Ovary (tissue), 9 donors: ENCODE measurements around the gene MYL4. TPM values are rescaled to one million over a fixed set of nuclear protein-coding genes. Genes with fewer than 3 reads are reported as not detected.
"Not testable (repeated sequence)": the region's sequence is repeated elsewhere in the genome, so short reads cannot be mapped to it uniquely, and the experiment has no call there.

ENCODE experiments used
- DNase-seq, 5 donors: peaks; one replicate each; pipeline ENCODE4 v3.0.0-alpha.2; 2019 to 2020
- H3K27ac ChIP-seq, 2 donors: fragments of 200-600 bp; one replicate each; pipeline versions ENCODE4 v1.5.1 to v1.8.0; 2019 to 2022
- H3K27me3 ChIP-seq: fragments of 200-600 bp; one replicate; pipeline ENCODE4 v1.8.0; 2022
- H3K36me3 ChIP-seq: fragments of 200-600 bp; sonication (generic); one replicate; pipeline ENCODE4 v1.5.1; 2019
- H3K4me1 ChIP-seq: one replicate; pipeline ENCODE4 v1.8.1; 2013; ENCODE audit warnings: mild to moderate bottlenecking, moderate library complexity; ENCODE audit not compliant: insufficient read depth
- H3K4me3 ChIP-seq: fragments of 200-600 bp; sonication (generic); one replicate; pipeline ENCODE4 v1.5.1; 2017
- H3K9me3 ChIP-seq, 2 donors: fragments of 200-600 bp in 1 of 2; sonication (generic) in 1 of 2; one replicate each; pipeline versions ENCODE4 v1.5.1 to v1.8.1; 2013 to 2019; ENCODE audit warnings: mild to moderate bottlenecking in 1 of 2, moderate library complexity in 1 of 2
- EP300 ChIP-seq: sonication (generic); formaldehyde crosslinking; IDR thresholded peaks from one replicate; pipeline ENCODE4 v1.6.1; 2017; ENCODE audit warnings: antibody characterized with exemption
- POLR2A ChIP-seq: fragments of 450-650 bp; IDR thresholded peaks from one replicate; pipeline ENCODE4 v1.6.1; 2017; ENCODE audit warnings: antibody characterized with exemption, mild to moderate bottlenecking, moderate library complexity
- WGBS, 3 donors: extraction: QIAGEN DNeasy Blood & Tissue Kit in 1 of 3; methylation state at CpG; one replicate each; pipeline versions ENCODE4 v1.1.5 to v1.1.7; 2013 to 2017; 5-methylcytosine and 5-hydroxymethylcytosine counted together
- intact Hi-C, 4 donors: fragments of 100-400 bp; cut with DNase I; formaldehyde crosslinking; loops; one replicate each; pipeline versions ENCODE4 v1.11.0 to v1.15.1; 2022 to 2023
- polyA plus RNA-seq, 2 donors: library from polyadenylated mRNA; stranded (reverse); fragments of 200-250 nt in 1 of 2; fragments of 350-450 nt in 1 of 2; fragmentation: Illumina TruSeq in 1 of 2; extraction: RNeasy Lipid Tissue Mini Kit (QIAGEN cat#74804) in 1 of 2; gene quantifications; one replicate each; pipeline ENCODE4 v1.2.3, GENCODE V29; 2013 to 2014
- total RNA-seq, 7 donors: library from RNA; depleted of rRNA in 2 of 7; stranded (reverse); fragments of >200 nt in 2 of 7; fragmentation: NEBNext Ultra II Directional in 3 of 7; extraction: Animal tissue kit (Norgen Biotek cat#: 25700) in 3 of 7; gene quantifications; one replicate each; pipeline versions ENCODE4 v1.1.0 to v1.2.4, GENCODE V29; 2016 to 2023
- TF ChIP-seq, protein P1 (sequence below), 3 donors: fragments of 450-650 bp in 2 of 3; fragments of 200-600 bp in 1 of 3; IDR thresholded peaks; one replicate each; pipeline versions ENCODE4 v1.5.1 to v1.8.0; 2016 to 2022; ENCODE audit warnings: antibody characterized with exemption in 3 of 3, mild to moderate bottlenecking in 1 of 3
- donor health status: DM: no; HTN: no; CAD: no; lungs with moderate emphysema.
- donor health status: DM: no; HTN: no; CAD: no.
- donor health status: Bipolar disorder and iron deficiency.
- donor health status: DM: yes; HTN: yes; CAD: no.
- donor health status: DM: no; HTN: no; CAD: no.
- donor health status: DM: yes; HTN: yes; CAD: no.

The MYL4 gene
- total and polyA plus RNA-seq, 9 donors, result 0.28 to 0.79 (median 0.37) TPM; not detected in 5

DNA sequence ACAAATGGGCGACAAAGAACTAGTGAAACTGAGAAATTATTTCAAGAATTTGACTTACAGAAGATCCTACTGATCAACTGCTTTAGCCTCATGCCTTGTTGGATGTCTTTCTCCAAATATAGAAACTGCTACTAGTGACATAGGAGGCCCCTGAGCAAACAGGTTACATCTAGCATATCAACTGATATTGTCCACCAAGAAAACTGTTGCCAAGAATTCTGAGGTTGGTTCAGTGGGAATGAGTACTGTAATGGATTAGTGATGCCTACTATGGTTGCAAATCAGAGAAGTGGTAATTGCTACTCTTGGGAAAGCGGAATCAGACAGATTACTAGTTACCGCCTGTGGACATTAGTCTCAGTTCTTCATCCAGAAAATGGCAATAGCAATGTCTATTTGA lies 30.0 kb upstream of the MYL4 start:
- H3K4me1 ChIP-seq, result peaks cover 3% of the 10 kb centered on the region
- no peak overlapping the region for H3K4me3 ChIP-seq
- TF ChIP-seq EP300, result no peak
- no peak for TF ChIP-seq POLR2A
- TF ChIP-seq, protein P1, sequence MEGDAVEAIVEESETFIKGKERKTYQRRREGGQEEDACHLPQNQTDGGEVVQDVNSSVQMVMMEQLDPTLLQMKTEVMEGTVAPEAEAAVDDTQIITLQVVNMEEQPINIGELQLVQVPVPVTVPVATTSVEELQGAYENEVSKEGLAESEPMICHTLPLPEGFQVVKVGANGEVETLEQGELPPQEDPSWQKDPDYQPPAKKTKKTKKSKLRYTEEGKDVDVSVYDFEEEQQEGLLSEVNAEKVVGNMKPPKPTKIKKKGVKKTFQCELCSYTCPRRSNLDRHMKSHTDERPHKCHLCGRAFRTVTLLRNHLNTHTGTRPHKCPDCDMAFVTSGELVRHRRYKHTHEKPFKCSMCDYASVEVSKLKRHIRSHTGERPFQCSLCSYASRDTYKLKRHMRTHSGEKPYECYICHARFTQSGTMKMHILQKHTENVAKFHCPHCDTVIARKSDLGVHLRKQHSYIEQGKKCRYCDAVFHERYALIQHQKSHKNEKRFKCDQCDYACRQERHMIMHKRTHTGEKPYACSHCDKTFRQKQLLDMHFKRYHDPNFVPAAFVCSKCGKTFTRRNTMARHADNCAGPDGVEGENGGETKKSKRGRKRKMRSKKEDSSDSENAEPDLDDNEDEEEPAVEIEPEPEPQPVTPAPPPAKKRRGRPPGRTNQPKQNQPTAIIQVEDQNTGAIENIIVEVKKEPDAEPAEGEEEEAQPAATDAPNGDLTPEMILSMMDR (IDR thresholded peaks at IDR 0.05), result no peak
- no peaks in the 10 kb centered on the region for H3K27me3 ChIP-seq
- H3K27ac ChIP-seq, result no peak overlapping the region
- H3K36me3 ChIP-seq, result no peaks in the 10 kb centered on the region
- 97 to 99% (median 97%) methylated on average over 3 of the region's 3 CpGs for WGBS, 3 donors
- no peak for DNase-seq
- no peaks in the 10 kb centered on the region for H3K9me3 ChIP-seq
- intact Hi-C loops, result no loop called here

DNA sequence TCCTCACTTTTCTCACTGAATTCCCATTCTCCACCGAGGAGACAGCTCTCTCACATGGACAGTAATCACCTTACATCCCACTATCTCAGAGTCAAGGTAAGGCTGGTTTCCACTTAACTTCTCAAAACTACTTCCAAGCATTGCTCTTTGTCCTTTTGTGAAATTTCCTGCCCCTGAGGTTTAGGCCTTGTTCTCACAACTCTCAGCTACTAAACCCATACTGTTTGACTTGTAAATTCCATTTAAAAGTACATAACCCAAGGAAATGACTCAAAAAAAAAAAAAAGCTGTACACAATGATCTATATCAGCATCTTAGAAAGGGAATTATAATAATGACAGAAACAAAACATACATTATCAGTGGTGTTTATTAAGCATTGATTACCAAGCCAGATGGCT lies 28.8 kb upstream of the MYL4 start:
- Histone ChIP-seq H3K4me1 (peaks cover 3% of the 10 kb centered on the region), H3K4me3 (no peak overlapping the region), H3K9me3 (no peaks in the 10 kb centered on the region), H3K27me3 (no peaks in the 10 kb centered on the region), H3K36me3 (no peaks in the 10 kb centered on the region), H3K27ac (no peak overlapping the region)
- 84 to 86% (median 85%) methylated on average over 1 of the region's 1 CpG for WGBS, 3 donors
- DNase-seq, result no peak
- no peak for TF ChIP-seq EP300
- TF ChIP-seq, protein P1 (IDR thresholded peaks at IDR 0.05), result no peak
- TF ChIP-seq POLR2A, result no peak
- intact Hi-C loops, result no loop called here

DNA sequence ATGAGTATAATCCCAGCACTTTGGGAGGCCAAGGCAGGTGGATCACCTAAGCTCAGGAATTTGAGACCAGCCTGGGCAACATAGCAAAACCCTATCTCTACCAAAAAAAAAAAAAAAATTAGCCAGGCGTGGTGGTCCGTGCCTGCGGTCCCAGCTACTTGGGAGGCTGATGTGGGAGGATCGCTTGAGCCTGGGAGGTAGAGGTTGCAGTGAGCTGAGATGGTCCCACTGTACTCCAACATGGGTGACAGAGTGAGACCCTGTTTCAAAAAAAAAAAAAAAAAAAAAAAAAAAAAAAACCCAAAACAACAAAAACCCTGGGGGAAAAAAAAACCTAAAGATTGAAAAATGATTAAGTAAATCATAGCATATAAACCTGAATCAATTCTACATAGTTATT lies 28.2 kb upstream of the MYL4 start:
- H3K4me1 ChIP-seq, H3K36me3 ChIP-seq, intact Hi-C loops, H3K27ac ChIP-seq, DNase-seq, H3K27me3 ChIP-seq, H3K4me3 ChIP-seq, H3K9me3 ChIP-seq: not testable (repeated sequence)
- 94 to 98% (median 94%) methylated on average over 4 of the region's 4 CpGs for WGBS, 3 donors

DNA sequence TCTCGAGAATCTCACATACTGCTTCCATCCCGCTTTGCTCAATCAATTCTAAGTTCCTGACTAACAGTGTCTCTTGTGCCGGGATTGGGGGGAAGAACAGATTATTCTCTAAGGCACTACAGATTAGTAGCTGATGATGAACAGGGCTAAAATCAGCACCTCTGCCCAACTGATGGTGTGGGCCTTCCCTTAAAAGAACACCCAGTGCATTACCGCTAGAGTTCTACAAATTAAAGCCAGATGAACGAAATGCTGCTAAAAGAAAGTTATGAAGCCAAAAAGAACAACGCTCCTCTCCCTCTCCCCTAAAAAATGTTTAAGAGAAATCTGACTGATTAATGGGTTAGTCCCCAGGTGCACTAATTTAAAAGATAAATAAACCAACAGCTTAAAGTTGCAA lies 24.5 kb upstream of the MYL4 start:
- Histone ChIP-seq H3K4me1 (peaks cover 3% of the 10 kb centered on the region), H3K36me3 (no peaks in the 10 kb centered on the region), H3K4me3 (no peak overlapping the region), H3K27ac (no peak overlapping the region), H3K27me3 (no peaks in the 10 kb centered on the region), H3K9me3 (no peaks in the 10 kb centered on the region)
- TF ChIP-seq, protein P1 (IDR thresholded peaks at IDR 0.05), result no peak
- no peak for TF ChIP-seq POLR2A
- TF ChIP-seq EP300, result no peak
- DNase-seq, result no peak
- intact Hi-C loops, result no loop called here
- WGBS, 3 donors, result 50 to 80% (median 78%) methylated on average over 6 of the region's 6 CpGs

- TF ChIP-seq, protein P1 (IDR thresholded peaks at IDR 0.05), result no peak
- TF ChIP-seq POLR2A, result no peak
- TF ChIP-seq EP300, result no peak
- no peak for DNase-seq
- intact Hi-C loops, result no loop called here
- H3K4me1 ChIP-seq, result peaks cover 3% of the 10 kb centered on the region
- peak overlapping the region; percentile 89 to 97 for H3K27ac ChIP-seq
- H3K27me3 ChIP-seq, result no peaks in the 10 kb centered on the region
- 1% methylated on average over 15 of the region's 15 CpGs for WGBS, 3 donors
- no peaks in the 10 kb centered on the region for H3K36me3 ChIP-seq
- peak overlapping the region; percentile 96 for H3K4me3 ChIP-seq
- no peaks in the 10 kb centered on the region for H3K9me3 ChIP-seq
These were observed 20.8 kb upstream of the MYL4 start for GRCh38 chr17:47188271-47188875.
